ENCODE data around the gene EXOC3L4.
A peak's percentile ranks its signal among the peaks of the same experiment; 100 is the strongest.

Gene EXOC3L4

DNA sequence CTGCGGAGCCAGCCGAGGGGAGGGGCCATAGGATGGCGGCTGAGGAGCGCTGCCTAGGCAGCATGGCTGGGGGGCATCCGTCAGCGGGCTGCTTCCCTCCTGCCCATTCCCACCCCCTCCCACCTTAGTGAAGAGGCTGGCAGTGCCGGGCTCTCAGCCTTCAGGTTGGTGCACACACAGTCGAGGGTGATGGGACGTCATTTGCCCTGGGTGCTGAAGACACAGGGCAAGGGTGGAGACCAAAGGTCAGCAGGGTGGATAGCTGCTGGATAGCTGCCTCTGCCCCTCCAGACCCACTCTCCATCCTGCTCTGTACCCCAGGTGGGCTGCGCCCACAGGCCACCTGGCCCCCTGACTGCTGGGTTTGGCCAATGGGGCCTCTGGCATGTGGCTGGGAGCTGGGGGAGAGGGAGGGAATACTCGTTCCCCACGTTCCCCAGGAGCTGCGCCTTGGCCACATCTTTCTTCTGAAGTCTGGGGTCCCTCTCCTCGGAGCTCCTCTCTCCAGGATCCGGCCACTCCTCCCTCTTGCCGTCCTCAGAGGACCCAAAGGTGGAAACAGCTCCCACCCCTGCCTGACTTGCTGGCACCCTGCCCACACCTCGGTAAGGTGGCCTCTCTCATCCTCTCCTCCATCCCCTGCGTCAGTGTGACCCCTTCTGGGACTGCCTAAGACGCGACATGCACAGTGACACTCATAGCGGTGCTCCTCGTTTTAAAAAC, 26.0 kb upstream of the EXOC3L4 start:
- no peak for DNase-seq
- in situ Hi-C loops (cut with HindIII; ENCODE audit: low pct_ligation_motif_present, low pct_unique_long_range_greater_than_20kb, low sequenced_read_pairs): no loop called here

- in situ Hi-C loops (cut with HindIII; ENCODE audit: low pct_ligation_motif_present, low pct_unique_long_range_greater_than_20kb, low sequenced_read_pairs): no loop called here
- no peak for DNase-seq
These were observed 24.2 kb upstream of the EXOC3L4 start for GRCh38 chr14:103070263-103070885.

GRCh38 chr14:103070971-103071542, 23.5 kb upstream of the EXOC3L4 start:
- in situ Hi-C loops (cut with HindIII; ENCODE audit: low pct_ligation_motif_present, low pct_unique_long_range_greater_than_20kb, low sequenced_read_pairs): no loop called here
- DNase-seq: peak; percentile 27

- in situ Hi-C loops (cut with HindIII; ENCODE audit: low pct_ligation_motif_present, low pct_unique_long_range_greater_than_20kb, low sequenced_read_pairs): no loop called here
- DNase-seq: peak; percentile 79
These were observed 22.8 kb upstream of the EXOC3L4 start for GRCh38 chr14:103071544-103072251.

DNA sequence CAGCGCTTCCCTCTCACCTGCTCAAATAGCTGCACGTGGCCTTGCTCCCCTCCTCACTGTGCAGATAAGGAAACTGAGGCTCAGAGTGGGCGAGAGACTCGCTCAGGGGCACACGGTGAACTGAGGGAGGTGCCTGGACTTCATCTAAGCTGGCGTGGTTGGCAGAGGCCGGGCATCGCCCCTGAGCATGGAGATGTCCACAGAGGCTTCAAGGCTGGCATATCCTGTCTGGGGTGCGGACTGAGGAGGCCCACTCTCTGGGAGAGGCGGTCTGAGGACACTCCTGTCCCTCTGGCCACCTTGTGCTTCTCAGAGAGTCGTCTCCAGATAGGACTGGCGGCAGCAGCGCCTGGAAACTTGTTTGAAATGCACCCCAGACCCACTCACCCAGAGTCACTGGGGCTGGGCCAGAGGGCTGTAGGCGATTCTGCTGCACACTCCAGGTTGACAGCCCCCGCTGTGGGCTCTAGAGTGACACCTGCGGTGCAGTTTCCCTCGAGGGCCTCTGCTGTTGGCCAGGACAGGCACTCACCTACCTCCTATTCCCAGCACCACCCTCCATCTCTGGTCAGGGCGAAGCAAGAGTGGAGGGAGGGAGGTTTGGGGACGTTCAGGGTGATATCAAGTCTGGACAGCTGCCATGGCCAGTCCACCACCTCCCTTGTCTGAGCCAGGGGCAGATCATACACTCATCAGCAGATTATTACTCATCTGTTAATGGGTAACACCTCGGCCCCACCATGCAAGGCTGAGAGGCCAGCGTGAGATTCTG, 21.7 kb upstream of the EXOC3L4 start:
- peak; percentile 96 for DNase-seq
- in situ Hi-C loops (cut with HindIII; ENCODE audit: low pct_ligation_motif_present, low pct_unique_long_range_greater_than_20kb, low sequenced_read_pairs): no loop called here

DNA sequence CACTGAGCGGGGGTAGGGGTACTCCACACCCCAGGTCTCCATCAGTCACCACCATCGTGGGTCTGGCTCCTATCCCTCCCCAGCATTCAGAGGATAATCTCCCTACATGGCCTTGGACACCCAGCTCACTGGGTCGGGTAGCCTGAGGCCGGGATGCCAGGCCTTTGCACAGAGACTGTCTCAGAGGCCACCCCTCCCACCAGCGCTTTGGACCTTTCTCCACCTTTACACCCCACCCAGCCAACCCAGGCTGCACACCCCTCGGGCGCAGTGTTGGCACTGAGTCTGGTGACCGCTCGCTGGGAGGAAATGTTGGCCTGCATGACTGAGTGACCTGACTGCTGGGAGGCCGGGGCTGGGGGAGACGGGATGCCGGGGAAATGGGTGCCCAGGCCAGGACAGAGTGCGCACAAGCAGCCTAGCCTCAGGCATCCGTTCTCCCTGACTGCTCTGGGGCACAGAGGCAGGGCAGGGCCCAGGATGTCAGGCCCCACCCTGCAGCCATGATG, 21.1 kb upstream of the EXOC3L4 start:
- peak; percentile 89 for DNase-seq
- in situ Hi-C loops (cut with HindIII; ENCODE audit: low pct_ligation_motif_present, low pct_unique_long_range_greater_than_20kb, low sequenced_read_pairs): no loop called here

- in situ Hi-C loops (cut with HindIII; ENCODE audit: low pct_ligation_motif_present, low pct_unique_long_range_greater_than_20kb, low sequenced_read_pairs): no loop called here
- peak; percentile 61 for DNase-seq
These were observed 20.4 kb upstream of the EXOC3L4 start for GRCh38 chr14:103073876-103074728.

- in situ Hi-C loops (cut with HindIII; ENCODE audit: low pct_ligation_motif_present, low pct_unique_long_range_greater_than_20kb, low sequenced_read_pairs): no loop called here
- DNase-seq: peak; percentile 62
These were observed 19.7 kb upstream of the EXOC3L4 start for GRCh38 chr14:103074729-103075367.

DNA sequence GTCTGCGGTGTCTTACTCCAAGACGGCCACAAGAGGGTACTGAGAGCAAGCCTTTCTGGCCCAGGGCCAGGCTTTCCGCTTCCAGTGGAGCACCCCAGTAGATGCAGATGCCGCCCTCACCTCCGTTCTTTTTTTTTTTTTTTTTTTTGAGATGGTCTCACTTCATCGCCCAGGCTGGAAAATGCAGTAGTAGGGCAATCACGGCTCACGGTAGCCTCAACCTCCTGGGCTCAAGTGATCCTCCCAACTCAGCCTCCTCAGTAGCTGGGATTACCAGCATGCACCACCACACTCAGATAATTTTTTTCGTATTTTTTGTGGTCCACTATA, 16.1 kb upstream of the EXOC3L4 start:
- DNase-seq: peak; percentile 81
- in situ Hi-C loops (cut with HindIII; ENCODE audit: low pct_ligation_motif_present, low pct_unique_long_range_greater_than_20kb, low sequenced_read_pairs): no loop called here

- in situ Hi-C loops (cut with HindIII; ENCODE audit: low pct_ligation_motif_present, low pct_unique_long_range_greater_than_20kb, low sequenced_read_pairs): no loop called here
- DNase-seq: no peak
These were observed 15.5 kb upstream of the EXOC3L4 start for GRCh38 chr14:103078860-103079587.

DNA sequence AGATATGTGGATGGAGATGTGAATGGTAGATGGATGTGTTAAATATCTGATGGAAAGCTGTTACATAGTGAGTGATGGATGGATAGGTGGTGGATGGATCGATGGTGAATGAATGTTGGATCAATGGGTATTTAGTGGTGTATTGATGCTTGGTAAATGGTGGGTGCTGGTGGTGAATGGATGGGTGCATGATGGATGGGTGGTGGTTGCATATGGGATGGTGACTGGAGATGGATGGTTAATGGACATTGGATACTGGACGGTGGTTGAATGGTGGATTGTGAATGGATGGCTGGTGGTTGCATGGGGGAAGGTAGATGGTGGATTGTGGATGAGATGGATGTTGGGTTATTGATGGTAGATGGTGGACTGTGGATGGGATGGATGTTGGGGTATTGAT, 12.6 kb upstream of the EXOC3L4 start:
- DNase-seq: no peak
- in situ Hi-C loops (cut with HindIII; ENCODE audit: low pct_ligation_motif_present, low pct_unique_long_range_greater_than_20kb, low sequenced_read_pairs): no loop called here

- in situ Hi-C loops (cut with HindIII; ENCODE audit: low pct_ligation_motif_present, low pct_unique_long_range_greater_than_20kb, low sequenced_read_pairs): no loop called here
- no peak for DNase-seq
These were observed 10.3 kb upstream of the EXOC3L4 start, which contains the start of gene LBHD2 for GRCh38 chr14:103084021-103084919. TSS of gene LBHD2 (plus strand) at chr14:103084210. CDS start at chr14:103086013, 1,803 bp downstream.

- in situ Hi-C loops (cut with HindIII; ENCODE audit: low pct_ligation_motif_present, low pct_unique_long_range_greater_than_20kb, low sequenced_read_pairs): no loop called here
- no peak for DNase-seq
These were observed 9.1 kb upstream of the EXOC3L4 start for GRCh38 chr14:103085106-103086091.

DNA sequence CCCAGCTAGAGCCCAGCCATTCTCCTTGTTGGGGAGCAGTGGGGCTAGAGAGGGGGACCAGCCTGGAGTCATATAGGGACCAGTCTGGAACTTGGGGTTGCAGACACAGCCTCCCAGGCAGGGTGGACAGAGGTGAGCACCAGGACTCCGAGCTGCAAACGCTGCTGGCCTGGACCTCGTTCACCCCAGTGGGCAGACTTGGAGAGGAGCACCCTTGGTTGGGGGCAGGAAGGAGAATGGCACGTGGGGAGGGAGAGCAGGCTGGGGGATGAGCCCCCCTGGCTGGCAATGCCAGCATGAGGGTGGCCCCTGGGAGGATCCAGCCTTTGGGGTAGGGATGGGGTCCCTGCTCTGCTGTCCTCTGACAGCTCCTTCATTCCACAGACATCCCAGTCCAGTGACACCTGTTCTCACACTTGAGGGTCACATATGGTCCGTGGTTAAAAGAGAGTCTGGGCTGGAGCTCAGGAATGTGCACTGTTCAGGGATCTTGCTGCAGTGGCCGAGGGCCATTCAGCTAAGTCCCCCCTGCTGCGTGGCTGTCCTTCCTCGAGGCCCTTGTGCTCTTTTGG, 7.7 kb upstream of the EXOC3L4 start:
- in situ Hi-C loops (cut with HindIII; ENCODE audit: low pct_ligation_motif_present, low pct_unique_long_range_greater_than_20kb, low sequenced_read_pairs): no loop called here
- no peak for DNase-seq

All from ACHN (cell line).